ENCODE data around the gene CANT1.

The CANT1 gene

GRCh38 chr17:79009397-79010303, at the start of gene CANT1:
CANT1 (minus strand) TSS chr17:79009764; CDS start chr17:78997622, 12,142 bp downstream.
- Histone ChIP-seq H3K36me3 (ENCODE audit: control insufficient read depth, insufficient read depth, low read length) (no peaks in the 10 kb centered on the region), H3K9ac (ENCODE audit: low read length) (peak within 1 kb of the TSS; percentile 99), H3K27me3 (ENCODE audit: control insufficient read depth, insufficient read depth, low read length) (no peaks in the 10 kb centered on the region), H3K27ac (ENCODE audit: low read depth, low read length) (peak within 1 kb of the TSS; percentile 76), H3K4me1 (ENCODE audit: control insufficient read depth, insufficient read depth, low read length) (peaks cover 12% of the 10 kb centered on the region), H3K4me3 (ENCODE audit: low read length) (peak within 1 kb of the TSS; percentile 83)

GRCh38 chr17:79057737-79058385, 48.3 kb upstream of the CANT1 start:
- H3K4me3 ChIP-seq (ENCODE audit: low read length) = no peak overlapping the region
- H3K4me1 ChIP-seq (ENCODE audit: control insufficient read depth, insufficient read depth, low read length) = no peaks in the 10 kb centered on the region
- no peak overlapping the region for H3K27ac ChIP-seq (ENCODE audit: low read depth, low read length)
- no peaks in the 10 kb centered on the region for H3K27me3 ChIP-seq (ENCODE audit: control insufficient read depth, insufficient read depth, low read length)
- H3K9ac ChIP-seq (ENCODE audit: low read length) = no peak overlapping the region
- H3K36me3 ChIP-seq (ENCODE audit: control insufficient read depth, insufficient read depth, low read length) = no peaks in the 10 kb centered on the region

DNA sequence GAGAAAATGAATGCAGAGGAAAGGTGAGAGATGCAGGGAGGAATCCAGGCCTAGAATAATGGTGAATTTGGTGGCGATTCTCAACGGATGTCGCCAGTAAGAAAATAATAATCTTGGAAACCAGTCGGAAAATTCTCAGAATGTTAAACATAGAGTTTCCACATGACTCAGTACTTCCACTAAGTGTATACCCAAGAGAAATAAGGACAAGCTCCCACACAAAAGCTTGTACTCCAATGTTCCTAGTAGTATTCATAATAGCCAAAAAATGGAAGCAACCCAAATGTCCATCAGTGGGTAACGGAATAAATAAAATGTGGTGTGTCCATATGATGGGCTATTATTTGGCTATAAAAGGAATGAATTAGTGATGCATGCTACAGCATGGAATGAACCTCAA, 45.6 kb upstream of the CANT1 start:
- Histone ChIP-seq H3K4me3 (ENCODE audit: low read length) (no peak overlapping the region), H3K9ac (ENCODE audit: low read length) (no peak overlapping the region), H3K27ac (ENCODE audit: low read depth, low read length) (no peak overlapping the region), H3K36me3 (ENCODE audit: control insufficient read depth, insufficient read depth, low read length) (no peaks in the 10 kb centered on the region), H3K27me3 (ENCODE audit: control insufficient read depth, insufficient read depth, low read length) (no peaks in the 10 kb centered on the region), H3K4me1 (ENCODE audit: control insufficient read depth, insufficient read depth, low read length) (no peaks in the 10 kb centered on the region)

- Histone ChIP-seq H3K4me3 (ENCODE audit: low read length) (no peak overlapping the region), H3K4me1 (ENCODE audit: control insufficient read depth, insufficient read depth, low read length) (no peaks in the 10 kb centered on the region), H3K36me3 (ENCODE audit: control insufficient read depth, insufficient read depth, low read length) (no peaks in the 10 kb centered on the region), H3K27me3 (ENCODE audit: control insufficient read depth, insufficient read depth, low read length) (no peaks in the 10 kb centered on the region), H3K27ac (ENCODE audit: low read depth, low read length) (no peak overlapping the region), H3K9ac (ENCODE audit: low read length) (no peak overlapping the region)
Observed at GRCh38 chr17:79054200-79054960, 44.8 kb upstream of the CANT1 start.

DNA sequence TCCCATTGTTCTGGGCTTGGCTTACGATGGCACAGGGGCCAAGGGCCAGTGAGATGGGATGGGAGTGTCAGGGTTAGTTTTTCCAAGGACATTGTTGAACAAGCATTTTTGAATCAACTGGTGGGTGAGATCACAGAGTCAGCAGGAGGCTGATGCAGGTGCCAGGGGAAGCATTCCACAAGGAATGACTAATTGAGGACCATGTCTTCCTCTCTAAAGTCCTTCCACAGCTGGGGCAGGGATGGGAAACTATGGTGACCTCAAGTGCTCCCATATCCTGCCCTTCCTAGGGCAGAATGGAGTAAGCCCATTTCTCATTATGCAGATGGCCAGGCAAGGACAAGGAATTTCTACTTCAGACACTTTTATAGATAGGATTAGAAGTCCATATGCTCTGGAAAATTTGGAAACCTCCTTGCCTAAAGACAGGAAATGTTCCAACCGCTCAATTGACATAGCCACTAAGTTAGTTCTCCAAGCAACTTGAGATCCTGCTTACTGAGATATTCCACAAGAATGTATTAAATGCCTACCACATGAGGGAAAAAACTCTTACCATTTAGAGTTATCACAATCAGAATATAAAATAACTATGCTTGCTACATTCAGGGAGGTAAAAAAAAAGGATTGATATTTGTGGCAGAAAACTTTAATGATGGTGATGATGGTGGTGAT, 43.8 kb upstream of the CANT1 start:
- H3K27me3 ChIP-seq (ENCODE audit: control insufficient read depth, insufficient read depth, low read length) = no peaks in the 10 kb centered on the region
- H3K4me1 ChIP-seq (ENCODE audit: control insufficient read depth, insufficient read depth, low read length) = no peaks in the 10 kb centered on the region
- H3K36me3 ChIP-seq (ENCODE audit: control insufficient read depth, insufficient read depth, low read length) = no peaks in the 10 kb centered on the region
- no peak overlapping the region for H3K27ac ChIP-seq (ENCODE audit: low read depth, low read length)
- H3K4me3 ChIP-seq (ENCODE audit: low read length) = no peak overlapping the region
- no peak overlapping the region for H3K9ac ChIP-seq (ENCODE audit: low read length)

GRCh38 chr17:79052131-79052530, 42.6 kb upstream of the CANT1 start:
- Histone ChIP-seq H3K27ac (ENCODE audit: low read depth, low read length) (no peak overlapping the region), H3K9ac (ENCODE audit: low read length) (no peak overlapping the region), H3K4me3 (ENCODE audit: low read length) (no peak overlapping the region), H3K36me3 (ENCODE audit: control insufficient read depth, insufficient read depth, low read length) (no peaks in the 10 kb centered on the region), H3K27me3 (ENCODE audit: control insufficient read depth, insufficient read depth, low read length) (no peaks in the 10 kb centered on the region), H3K4me1 (ENCODE audit: control insufficient read depth, insufficient read depth, low read length) (no peaks in the 10 kb centered on the region)

DNA sequence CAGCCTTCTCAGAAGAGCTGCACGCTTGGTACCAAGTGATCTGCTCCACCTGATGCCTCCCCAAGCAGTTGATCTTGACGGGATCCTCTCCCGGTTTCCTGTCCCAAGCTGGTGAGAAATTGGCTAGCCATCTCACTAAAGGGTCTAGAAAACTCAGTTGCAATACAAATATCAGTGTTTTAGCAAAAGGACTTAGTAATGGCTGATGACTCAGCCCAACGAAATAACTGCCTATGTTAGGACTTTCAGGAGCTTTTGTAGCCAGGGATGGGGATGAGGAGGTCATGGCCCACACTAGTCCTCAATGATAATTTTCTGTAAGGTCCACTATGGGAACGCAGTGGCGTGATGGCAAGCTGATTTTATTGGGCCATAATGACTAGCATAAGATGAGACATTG, 41.7 kb upstream of the CANT1 start:
- Histone ChIP-seq H3K27me3 (ENCODE audit: control insufficient read depth, insufficient read depth, low read length) (no peaks in the 10 kb centered on the region), H3K27ac (ENCODE audit: low read depth, low read length) (no peak overlapping the region), H3K4me1 (ENCODE audit: control insufficient read depth, insufficient read depth, low read length) (peaks cover 1% of the 10 kb centered on the region)

GRCh38 chr17:79050551-79050950, 41.0 kb upstream of the CANT1 start:
- H3K4me1 ChIP-seq (ENCODE audit: control insufficient read depth, insufficient read depth, low read length) = peaks cover 3% of the 10 kb centered on the region
- H3K4me3 ChIP-seq (ENCODE audit: low read length) = no peak overlapping the region
- H3K27me3 ChIP-seq (ENCODE audit: control insufficient read depth, insufficient read depth, low read length) = no peaks in the 10 kb centered on the region
- no peak overlapping the region for H3K9ac ChIP-seq (ENCODE audit: low read length)
- H3K27ac ChIP-seq (ENCODE audit: low read depth, low read length) = no peak overlapping the region
- H3K36me3 ChIP-seq (ENCODE audit: control insufficient read depth, insufficient read depth, low read length) = no peaks in the 10 kb centered on the region

More for the DNA sequence above, 41.7 kb upstream of the CANT1 start:
- Histone ChIP-seq H3K4me3 (ENCODE audit: low read length) (no peak overlapping the region), H3K36me3 (ENCODE audit: control insufficient read depth, insufficient read depth, low read length) (no peaks in the 10 kb centered on the region), H3K9ac (ENCODE audit: low read length) (no peak overlapping the region)

DNA sequence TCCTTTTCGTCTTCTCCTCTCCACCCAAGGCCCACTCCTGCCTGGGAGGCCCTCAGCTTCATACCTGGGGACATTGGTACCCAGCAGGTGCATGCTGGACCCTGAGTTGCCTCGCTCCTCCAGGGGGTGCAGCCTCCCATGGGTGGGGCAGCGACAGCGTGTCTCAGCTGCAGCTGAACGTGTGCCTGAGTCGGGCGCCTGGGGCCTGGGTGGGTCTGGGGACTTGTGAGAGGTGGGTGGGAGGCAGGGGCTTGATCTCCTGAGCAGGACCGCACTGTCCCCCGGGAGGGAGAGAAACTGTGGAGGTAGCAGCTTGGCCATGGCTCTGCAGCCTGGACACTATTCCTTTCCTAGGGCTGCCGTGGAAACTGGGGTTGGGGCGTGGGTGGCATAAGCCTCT, 40.3 kb upstream of the CANT1 start:
- Histone ChIP-seq H3K9ac (ENCODE audit: low read length) (no peak overlapping the region), H3K27ac (ENCODE audit: low read depth, low read length) (no peak overlapping the region), H3K4me1 (ENCODE audit: control insufficient read depth, insufficient read depth, low read length) (peaks cover 3% of the 10 kb centered on the region), H3K27me3 (ENCODE audit: control insufficient read depth, insufficient read depth, low read length) (no peaks in the 10 kb centered on the region), H3K36me3 (ENCODE audit: control insufficient read depth, insufficient read depth, low read length) (no peaks in the 10 kb centered on the region), H3K4me3 (ENCODE audit: low read length) (no peak overlapping the region)

GRCh38 chr17:79048826-79049755, 39.5 kb upstream of the CANT1 start:
- peaks cover 3% of the 10 kb centered on the region for H3K4me1 ChIP-seq (ENCODE audit: control insufficient read depth, insufficient read depth, low read length)
- no peaks in the 10 kb centered on the region for H3K27me3 ChIP-seq (ENCODE audit: control insufficient read depth, insufficient read depth, low read length)
- H3K27ac ChIP-seq (ENCODE audit: low read depth, low read length) = no peak overlapping the region

More at GRCh38 chr17:79048826-79049755, 39.5 kb upstream of the CANT1 start:
- Histone ChIP-seq H3K4me3 (ENCODE audit: low read length) (no peak overlapping the region), H3K9ac (ENCODE audit: low read length) (no peak overlapping the region), H3K36me3 (ENCODE audit: control insufficient read depth, insufficient read depth, low read length) (no peaks in the 10 kb centered on the region)

Measured in rectal smooth muscle tissue (tissue), 1 donor.